GM20000 (cell line): ENCODE measurements around the gene TNRC6A.
"Not testable (repeated sequence)": the region's sequence is repeated elsewhere in the genome, so short reads cannot be mapped to it uniquely, and the experiment has no call there.

Experiments
- DNase-seq: peaks from one replicate; pipeline ENCODE4 v3.0.0; 2012; ENCODE audit warnings: low spot score
- CTCF ChIP-seq: IDR thresholded peaks from 2 replicates; pipeline ENCODE4 v1.5.1; 2012; ENCODE audit warnings: mild to moderate bottlenecking, control low read depth; ENCODE audit errors: extremely low read depth, missing control alignments

Gene TNRC6A

GRCh38 chr16:24736758-24737157 lies 7.3 kb downstream of the TNRC6A start:
- no peak for DNase-seq
- no peak for TF ChIP-seq CTCF

DNA sequence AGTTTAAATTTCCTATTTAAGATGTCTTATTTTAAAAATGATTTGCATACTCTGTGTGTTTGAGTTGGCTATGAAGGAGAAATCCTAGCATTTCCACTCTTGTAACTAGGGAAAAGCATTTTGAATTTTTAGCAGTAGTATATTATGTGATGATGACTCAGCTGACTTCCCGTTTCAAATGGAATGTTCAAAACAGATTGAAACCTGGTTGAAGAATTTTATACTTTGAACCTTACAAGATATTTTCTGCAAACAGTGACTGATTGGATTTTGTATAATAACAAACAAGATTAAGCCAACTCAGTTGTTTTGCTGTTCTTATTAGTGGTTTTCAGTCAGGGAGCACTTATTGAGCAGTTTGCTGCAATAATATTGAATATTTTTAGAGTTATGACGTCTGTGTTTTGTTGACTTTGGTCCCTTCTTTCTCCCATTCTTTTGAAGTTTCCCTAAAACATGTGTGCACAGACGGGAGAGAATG lies 8.0 kb downstream of the TNRC6A start:
- TF ChIP-seq CTCF = no peak
- DNase-seq = no peak

DNA sequence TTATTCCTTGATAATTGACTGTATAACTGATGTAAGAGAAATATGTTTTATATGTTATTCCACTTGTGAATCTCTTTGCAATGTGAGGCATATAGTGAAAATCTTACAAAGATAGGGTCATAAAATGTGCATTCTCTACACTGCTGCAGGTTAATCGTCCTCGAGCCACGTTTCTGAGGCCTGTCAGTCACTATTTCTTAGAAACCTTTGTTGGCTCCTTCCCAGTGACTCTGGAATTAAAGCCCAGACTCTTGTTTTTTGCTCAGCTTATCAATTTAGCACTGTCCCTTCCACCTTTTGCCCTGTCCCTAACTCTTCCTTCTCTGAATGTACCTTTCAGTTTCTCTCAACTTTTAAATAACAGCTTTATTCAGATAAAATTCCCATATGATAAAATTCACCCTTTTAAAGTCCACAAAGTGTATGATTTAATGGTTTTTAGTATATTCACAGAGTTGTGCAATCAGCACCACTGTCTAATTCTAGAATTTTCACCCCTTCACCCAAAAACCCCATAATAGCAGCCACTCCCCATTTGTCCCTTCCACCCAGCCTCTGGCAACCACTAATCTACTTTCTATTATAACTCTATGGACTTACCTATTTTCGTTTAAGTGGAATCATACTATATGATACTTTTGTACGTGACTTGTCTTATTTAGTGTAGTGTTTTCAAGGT lies 8.6 kb downstream of the TNRC6A start:
- DNase-seq = no peak
- no peak for TF ChIP-seq CTCF

DNA sequence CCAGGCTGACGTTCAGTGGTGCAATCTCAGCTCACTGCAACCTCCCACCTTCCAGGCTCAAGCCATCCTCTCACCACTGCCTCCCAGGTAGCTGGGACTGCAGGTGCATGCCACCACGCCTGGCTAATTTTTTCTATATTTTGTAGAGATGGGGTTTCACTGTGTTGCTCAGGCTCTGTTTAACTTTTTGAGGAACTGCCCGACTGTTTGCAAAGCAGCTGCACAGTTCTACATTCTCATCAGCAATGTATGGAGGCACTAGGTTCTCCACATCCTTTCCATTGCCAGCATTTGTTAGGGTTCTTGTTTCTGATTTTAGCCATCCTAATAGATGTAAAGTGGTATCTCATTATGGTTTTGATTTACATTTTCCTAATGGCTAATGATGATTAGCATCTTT lies 9.4 kb downstream of the TNRC6A start:
- DNase-seq = no peak
- TF ChIP-seq CTCF = no peak

GRCh38 chr16:24741862-24742261 lies 12.4 kb downstream of the TNRC6A start:
- no peak for DNase-seq
- TF ChIP-seq CTCF = no peak

- not testable (repeated sequence) for DNase-seq
Observed at GRCh38 chr16:24742610-24743009, 13.2 kb downstream of the TNRC6A start.

GRCh38 chr16:24745391-24745790 lies 15.9 kb downstream of the TNRC6A start:
- no peak for TF ChIP-seq CTCF
- DNase-seq = no peak

DNA sequence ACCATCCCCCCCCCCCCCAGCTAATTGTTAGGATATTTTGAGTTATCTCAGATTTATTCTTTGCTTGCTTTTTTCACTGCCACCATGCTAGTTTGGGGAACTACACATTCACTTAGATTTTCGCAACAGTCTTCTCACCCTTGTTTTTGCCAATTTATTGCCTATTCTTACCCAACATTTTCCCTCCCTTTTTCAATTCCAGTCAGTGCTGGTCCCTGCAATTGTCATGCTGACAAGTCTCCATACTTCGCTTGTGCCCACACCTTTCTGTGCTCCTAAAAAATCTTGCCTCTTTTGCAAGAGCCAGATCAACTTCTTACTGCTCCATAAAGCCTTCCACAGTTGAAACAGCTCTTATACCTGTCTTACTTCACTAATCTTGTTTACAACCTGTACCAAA lies 16.3 kb downstream of the TNRC6A start:
- no peak for DNase-seq
- TF ChIP-seq CTCF = no peak
